K562 (cell line): ENCODE data around the gene RAB3GAP2. TPM values are rescaled to one million over a fixed set of nuclear protein-coding genes. Genes with fewer than 3 reads are reported as not detected.

Experiments
- BHLHE40 ChIP-seq: IDR thresholded peaks from 2 replicates; pipeline ENCODE4 v1.6.1; 2011; ENCODE audit warnings: low read length, improper control_type of control experiment
- CC2D1A ChIP-seq: fragments of 450-650 bp; IDR thresholded peaks from 2 replicates; pipeline ENCODE4 v1.6.1; 2017; ENCODE audit warnings: mild to moderate bottlenecking
- DEAF1 ChIP-seq: fragments of 450-650 bp; formaldehyde crosslinking; IDR thresholded peaks from 2 replicates; pipeline ENCODE4 v1.4.0; 2020; ENCODE audit warnings: mild to moderate bottlenecking, moderate library complexity
- MGA ChIP-seq: fragments of 450-650 bp; IDR thresholded peaks from 2 replicates; pipeline ENCODE4 v1.6.1; 2016; ENCODE audit warnings: mild to moderate bottlenecking, moderate library complexity
- MLX ChIP-seq, 2 experiments: fragments of 450-650 bp in 1 of 2; sonication (generic) in 1 of 2; formaldehyde crosslinking; conservative IDR thresholded peaks; 2 replicates each; pipeline versions ENCODE4 v1.4.0 to v1.8.1; 2020 to 2022; ENCODE audit warnings: mild to moderate bottlenecking in 1 of 2, missing genetic modification reagents in 1 of 2
- NCOA2 ChIP-seq, 2 experiments: fragments of 450-650 bp; IDR thresholded peaks; 2 replicates each; pipeline ENCODE4 v1.6.1; 2018; ENCODE audit warnings: mild to moderate bottlenecking in 2 of 2, moderate library complexity in 1 of 2; ENCODE audit not compliant: partially characterized antibody in 2 of 2
- SRSF7 ChIP-seq: fragments of 200-400 bp; formaldehyde crosslinking; optimal IDR thresholded peaks from 2 replicates; pipeline ENCODE3; 2017; ENCODE audit warnings: mild to moderate bottlenecking, low read depth, low read length
- TEAD1 ChIP-seq, 2 experiments: fragments of 450-650 bp in 1 of 2; sonication (generic) in 1 of 2; formaldehyde crosslinking; IDR thresholded peaks; 2 replicates each; pipeline versions ENCODE4 v1.4.0 to v1.8.0; 2020 to 2022; ENCODE audit warnings: mild to moderate bottlenecking in 2 of 2, missing genetic modification reagents in 1 of 2
- THRA ChIP-seq: fragments of 450-650 bp; IDR thresholded peaks from 2 replicates; pipeline ENCODE4 v1.6.1; 2017; ENCODE audit warnings: mild to moderate bottlenecking, moderate library complexity
- ZNF165 ChIP-seq: fragments of 250-450 bp; sonication (Bioruptor Pico); IDR thresholded peaks from 2 replicates; pipeline ENCODE4 v1.4.0; 2020; ENCODE audit warnings: borderline replicate concordance
- ZNF445 ChIP-seq: fragments of 250-450 bp; sonication (Bioruptor Pico); IDR thresholded peaks from 2 replicates; pipeline ENCODE4 v1.4.0; 2020; ENCODE audit warnings: low read depth, mild to moderate bottlenecking, moderate library complexity
- polyA plus RNA-seq, 8 experiments: library from polyadenylated mRNA; depleted of rRNA in 4 of 8; stranded (reverse) in 5 of 8; unstranded in 3 of 8; fragments of >200 nt; fragmentation: Nextera tagmentation in 2 of 8; fragmentation: Illumina TruSeq in 1 of 8; extraction: Ambion mirVana in 2 of 8; extraction: Trizol in 1 of 8; gene quantifications; 2 replicates each; pipeline versions ENCODE4 v1.2.1 to v1.2.3, GENCODE V29; 2011 to 2014; ENCODE audit warnings: inconsistent platforms in 1 of 8, missing spikeins in 1 of 8
- total RNA-seq, 7 experiments: library from RNA; depleted of rRNA in 6 of 7; stranded (reverse); fragments of >200 nt in 6 of 7; fragmentation: Illumina TruSeq in 2 of 7; extraction: Trizol in 2 of 7; gene quantifications; 2 replicates each; pipeline versions ENCODE4 v1.2.1 to v1.2.3, GENCODE V29; 2011 to 2021; ENCODE audit warnings: low replicate concordance in 1 of 7

RAB3GAP2 gene
- total and polyA plus RNA-seq, 9 of the 15 experiments (the other 6 are each of a cell fraction or from before 2014, with no cell fraction given): 14.1 to 69.1 (median 32.2) TPM

GRCh38 chr1:220119043-220119512 is 153.2 kb downstream of the RAB3GAP2 start (continued):
- TF ChIP-seq MGA (no peak), CC2D1A (0 out of 2 replicates have a peak, but pooled peaks have one; percentile 42), NCOA2 (IDR thresholded peaks at IDR 0.05; ENCODE audit: partially characterized antibody in 2 of 2) (peak in 1 of 2 experiments; percentile 81), DEAF1 (CRISPR knock-in tag) (no peak), MLX (CRISPR knock-in tag; conservative IDR thresholded peaks at IDR 0.05) (no peak), TEAD1 (CRISPR knock-in tag; IDR thresholded peaks at IDR 0.05) (peak in 1 of 2 experiments; percentile 68; a peak in 1 of 4 replicates), THRA (no peak), BHLHE40 (peak; percentile 66; the same call in 1 of the 2 replicates), ZNF165 (no peak), ZNF445 (CRISPR knock-in tag) (no peak), SRSF7 (no peak)
